ENCODE results near the gene CCDC24. TPM values are rescaled to one million over a fixed set of nuclear protein-coding genes. Genes with fewer than 3 reads are reported as not detected.

CCDC24 gene
- total and polyA plus RNA-seq, 9 of the 15 experiments (the other 6 are each of a cell fraction or from before 2014, with no cell fraction given) = 0.31 to 4.5 (median 1.5) TPM

- TF ChIP-seq REST (IDR thresholded peaks at IDR 0.05; ENCODE audit: borderline replicate concordance) (no peak), REST (CRISPR knock-in tag; IDR thresholded peaks at IDR 0.05; ENCODE audit: low read depth) (no peak), RUNX1 (IDR thresholded peaks at IDR 0.05; ENCODE audit: low read depth) (no peak), SFPQ (IDR thresholded peaks at IDR 0.05; ENCODE audit: low read depth, low read length) (no peak), YY1 (IDR thresholded peaks at IDR 0.05; ENCODE audit: borderline replicate concordance in 1 of 3, control insufficient read depth in 1 of 3, extremely low read depth in 1 of 3, insufficient read depth in 3 of 3, insufficient read length in 1 of 3, insufficient replicate concordance in 2 of 3, low read depth in 1 of 3, low read length in 2 of 3) (no peak), SAP30 (IDR thresholded peaks at IDR 0.05; ENCODE audit: borderline replicate concordance, insufficient read depth, low read depth, low read length, poor library complexity, severe bottlenecking) (no peak), ZBED1 (IDR thresholded peaks at IDR 0.05) (no peak), FOXA1 (IDR thresholded peaks at IDR 0.05; ENCODE audit: borderline replicate concordance) (no peak), ZNF512 (tag; IDR thresholded peaks at IDR 0.05) (no peak), EHMT2 (IDR thresholded peaks at IDR 0.05) (no peak), SREBF1 (IDR thresholded peaks at IDR 0.05; ENCODE audit: borderline replicate concordance, low read depth, low read length) (no peak), CAMTA2 (CRISPR knock-in tag; conservative IDR thresholded peaks at IDR 0.05) (no peak)
Measured at GRCh38 chr1:44044071-44044801, 52.8 kb downstream of the CCDC24 start (continued).
